Measurements from ENCODE around the gene CFAP157. TPM values are rescaled to one million over a fixed set of nuclear protein-coding genes. Genes with fewer than 3 reads are reported as not detected.

CFAP157 gene
- total RNA-seq, 4 donors from 2014 or later = 2.1 to 5.4 (median 4.4) TPM; not detected in 1

GRCh38 chr9:127711831-127712274 is 5.1 kb downstream of the CFAP157 start:
- Histone ChIP-seq H3K4me1 (no peaks in the 10 kb centered on the region), H3K27ac (no peak overlapping the region), H3K36me3 (no peaks in the 10 kb centered on the region), H3K9me3 (no peaks in the 10 kb centered on the region), H3K27me3 (no peaks in the 10 kb centered on the region), H3K4me3 (no peak overlapping the region)
- DNase-seq = no peak
- intact Hi-C loops (cut with DNase I; ENCODE audit: low total_unique reads) = no loop called here
- no peak for TF ChIP-seq POLR2A (IDR thresholded peaks at IDR 0.05)
- no peak for TF ChIP-seq CTCF (IDR thresholded peaks at IDR 0.05)

GRCh38 chr9:127712371-127712770 is 5.6 kb downstream of the CFAP157 start:
- intact Hi-C loops (cut with DNase I; ENCODE audit: low total_unique reads) = no loop called here
- Histone ChIP-seq H3K27ac (no peak overlapping the region), H3K27me3 (no peaks in the 10 kb centered on the region), H3K9me3 (no peaks in the 10 kb centered on the region), H3K4me3 (no peak overlapping the region), H3K36me3 (no peaks in the 10 kb centered on the region), H3K4me1 (no peaks in the 10 kb centered on the region)
- no peak for TF ChIP-seq CTCF (IDR thresholded peaks at IDR 0.05)
- DNase-seq = no peak

GRCh38 chr9:127712867-127713266 is 6.1 kb downstream of the CFAP157 start:
- TF ChIP-seq POLR2A (IDR thresholded peaks at IDR 0.05) (no peak), CTCF (IDR thresholded peaks at IDR 0.05) (no peak)
- Histone ChIP-seq H3K36me3 (no peaks in the 10 kb centered on the region), H3K27ac (no peak overlapping the region), H3K27me3 (no peaks in the 10 kb centered on the region), H3K4me1 (no peaks in the 10 kb centered on the region), H3K9me3 (no peaks in the 10 kb centered on the region), H3K4me3 (no peak overlapping the region)
- intact Hi-C loops (cut with DNase I; ENCODE audit: low total_unique reads) = no loop called here
- no peak for DNase-seq

GRCh38 chr9:127714020-127714750 is 7.4 kb downstream of the CFAP157 start:
- H3K36me3 ChIP-seq = no peaks in the 10 kb centered on the region
- TF ChIP-seq CTCF (IDR thresholded peaks at IDR 0.05) (no peak), POLR2A (IDR thresholded peaks at IDR 0.05) (no peak)
- intact Hi-C loops (cut with DNase I; ENCODE audit: low total_unique reads) = no loop called here

GRCh38 chr9:127714951-127715469 is 8.2 kb downstream of the CFAP157 start:
- H3K4me1 ChIP-seq = no peaks in the 10 kb centered on the region
- no peak for TF ChIP-seq POLR2A (IDR thresholded peaks at IDR 0.05)
- TF ChIP-seq CTCF (IDR thresholded peaks at IDR 0.05) = no peak
- peak overlapping the region in 1 of 2 donors; percentile 86 for H3K27ac ChIP-seq
- H3K36me3 ChIP-seq = no peaks in the 10 kb centered on the region
- H3K27me3 ChIP-seq = no peaks in the 10 kb centered on the region
- intact Hi-C loops (cut with DNase I; ENCODE audit: low total_unique reads) = no loop called here
- no peaks in the 10 kb centered on the region for H3K9me3 ChIP-seq
- no peak for DNase-seq
- H3K4me3 ChIP-seq = peak overlapping the region; percentile 61 to 74

More at GRCh38 chr9:127714020-127714750, 7.4 kb downstream of the CFAP157 start:
- Histone ChIP-seq H3K4me1 (no peaks in the 10 kb centered on the region), H3K27ac (no peak overlapping the region), H3K4me3 (peak overlapping the region; percentile 61 to 74), H3K9me3 (no peaks in the 10 kb centered on the region), H3K27me3 (no peaks in the 10 kb centered on the region)
- DNase-seq = no peak

All from uterus (tissue), 4 donors.